ENCODE results near the gene MCF2. TPM values are rescaled to one million over a fixed set of nuclear protein-coding genes. Genes with fewer than 3 reads are reported as not detected.

MCF2 gene
- total RNA-seq, 1 experiment from 2014 or later = 1.0 TPM

DNA sequence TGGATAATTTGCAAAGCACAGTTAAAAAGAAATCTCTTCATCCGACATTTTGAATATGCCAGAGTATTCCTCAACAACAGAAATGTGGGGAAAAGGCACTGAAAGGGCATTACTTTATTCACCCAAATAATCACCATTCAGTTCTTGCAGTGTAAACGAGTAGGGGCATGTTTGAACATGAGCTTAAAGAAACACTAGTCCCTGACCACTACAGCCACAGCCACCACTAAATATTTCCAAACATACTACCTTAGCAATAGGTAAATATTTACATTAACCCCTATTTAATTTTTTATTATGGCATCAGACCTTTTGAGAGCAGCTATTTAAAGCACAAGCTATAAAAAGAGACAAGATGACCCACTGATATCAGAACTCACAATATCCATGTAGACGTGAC is 27.6 kb downstream of the MCF2 start:
- no peaks in the 10 kb centered on the region for H3K27me3 Mint-ChIP-seq (ENCODE audit: low read depth)
- no peak for TF ChIP-seq NFE2L1 (CRISPR knock-in tag; IDR thresholded peaks at IDR 0.05)
- TF ChIP-seq FOXK1 (CRISPR knock-in tag; IDR thresholded peaks at IDR 0.05) = no peak
- TF ChIP-seq USF2 (CRISPR knock-in tag; IDR thresholded peaks at IDR 0.05) = no peak
- TF ChIP-seq ELF4 (CRISPR knock-in tag; IDR thresholded peaks at IDR 0.05; ENCODE audit: low read depth) = no peak
- TF ChIP-seq SP1 (CRISPR knock-in tag; conservative IDR thresholded peaks at IDR 0.05) = no peak
- TF ChIP-seq, protein P1, sequence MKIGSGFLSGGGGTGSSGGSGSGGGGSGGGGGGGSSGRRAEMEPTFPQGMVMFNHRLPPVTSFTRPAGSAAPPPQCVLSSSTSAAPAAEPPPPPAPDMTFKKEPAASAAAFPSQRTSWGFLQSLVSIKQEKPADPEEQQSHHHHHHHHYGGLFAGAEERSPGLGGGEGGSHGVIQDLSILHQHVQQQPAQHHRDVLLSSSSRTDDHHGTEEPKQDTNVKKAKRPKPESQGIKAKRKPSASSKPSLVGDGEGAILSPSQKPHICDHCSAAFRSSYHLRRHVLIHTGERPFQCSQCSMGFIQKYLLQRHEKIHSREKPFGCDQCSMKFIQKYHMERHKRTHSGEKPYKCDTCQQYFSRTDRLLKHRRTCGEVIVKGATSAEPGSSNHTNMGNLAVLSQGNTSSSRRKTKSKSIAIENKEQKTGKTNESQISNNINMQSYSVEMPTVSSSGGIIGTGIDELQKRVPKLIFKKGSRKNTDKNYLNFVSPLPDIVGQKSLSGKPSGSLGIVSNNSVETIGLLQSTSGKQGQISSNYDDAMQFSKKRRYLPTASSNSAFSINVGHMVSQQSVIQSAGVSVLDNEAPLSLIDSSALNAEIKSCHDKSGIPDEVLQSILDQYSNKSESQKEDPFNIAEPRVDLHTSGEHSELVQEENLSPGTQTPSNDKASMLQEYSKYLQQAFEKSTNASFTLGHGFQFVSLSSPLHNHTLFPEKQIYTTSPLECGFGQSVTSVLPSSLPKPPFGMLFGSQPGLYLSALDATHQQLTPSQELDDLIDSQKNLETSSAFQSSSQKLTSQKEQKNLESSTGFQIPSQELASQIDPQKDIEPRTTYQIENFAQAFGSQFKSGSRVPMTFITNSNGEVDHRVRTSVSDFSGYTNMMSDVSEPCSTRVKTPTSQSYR (CRISPR knock-in tag; IDR thresholded peaks at IDR 0.05) = no peak
- TF ChIP-seq, protein P2, sequence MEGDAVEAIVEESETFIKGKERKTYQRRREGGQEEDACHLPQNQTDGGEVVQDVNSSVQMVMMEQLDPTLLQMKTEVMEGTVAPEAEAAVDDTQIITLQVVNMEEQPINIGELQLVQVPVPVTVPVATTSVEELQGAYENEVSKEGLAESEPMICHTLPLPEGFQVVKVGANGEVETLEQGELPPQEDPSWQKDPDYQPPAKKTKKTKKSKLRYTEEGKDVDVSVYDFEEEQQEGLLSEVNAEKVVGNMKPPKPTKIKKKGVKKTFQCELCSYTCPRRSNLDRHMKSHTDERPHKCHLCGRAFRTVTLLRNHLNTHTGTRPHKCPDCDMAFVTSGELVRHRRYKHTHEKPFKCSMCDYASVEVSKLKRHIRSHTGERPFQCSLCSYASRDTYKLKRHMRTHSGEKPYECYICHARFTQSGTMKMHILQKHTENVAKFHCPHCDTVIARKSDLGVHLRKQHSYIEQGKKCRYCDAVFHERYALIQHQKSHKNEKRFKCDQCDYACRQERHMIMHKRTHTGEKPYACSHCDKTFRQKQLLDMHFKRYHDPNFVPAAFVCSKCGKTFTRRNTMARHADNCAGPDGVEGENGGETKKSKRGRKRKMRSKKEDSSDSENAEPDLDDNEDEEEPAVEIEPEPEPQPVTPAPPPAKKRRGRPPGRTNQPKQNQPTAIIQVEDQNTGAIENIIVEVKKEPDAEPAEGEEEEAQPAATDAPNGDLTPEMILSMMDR (IDR thresholded peaks at IDR 0.05) = no peak
- TF ChIP-seq ZSCAN18 (CRISPR knock-in tag; IDR thresholded peaks at IDR 0.05) = no peak
- no peak for TF ChIP-seq ARID4B (CRISPR knock-in tag; IDR thresholded peaks at IDR 0.05; ENCODE audit: borderline replicate concordance)
- TF ChIP-seq, protein P3, sequence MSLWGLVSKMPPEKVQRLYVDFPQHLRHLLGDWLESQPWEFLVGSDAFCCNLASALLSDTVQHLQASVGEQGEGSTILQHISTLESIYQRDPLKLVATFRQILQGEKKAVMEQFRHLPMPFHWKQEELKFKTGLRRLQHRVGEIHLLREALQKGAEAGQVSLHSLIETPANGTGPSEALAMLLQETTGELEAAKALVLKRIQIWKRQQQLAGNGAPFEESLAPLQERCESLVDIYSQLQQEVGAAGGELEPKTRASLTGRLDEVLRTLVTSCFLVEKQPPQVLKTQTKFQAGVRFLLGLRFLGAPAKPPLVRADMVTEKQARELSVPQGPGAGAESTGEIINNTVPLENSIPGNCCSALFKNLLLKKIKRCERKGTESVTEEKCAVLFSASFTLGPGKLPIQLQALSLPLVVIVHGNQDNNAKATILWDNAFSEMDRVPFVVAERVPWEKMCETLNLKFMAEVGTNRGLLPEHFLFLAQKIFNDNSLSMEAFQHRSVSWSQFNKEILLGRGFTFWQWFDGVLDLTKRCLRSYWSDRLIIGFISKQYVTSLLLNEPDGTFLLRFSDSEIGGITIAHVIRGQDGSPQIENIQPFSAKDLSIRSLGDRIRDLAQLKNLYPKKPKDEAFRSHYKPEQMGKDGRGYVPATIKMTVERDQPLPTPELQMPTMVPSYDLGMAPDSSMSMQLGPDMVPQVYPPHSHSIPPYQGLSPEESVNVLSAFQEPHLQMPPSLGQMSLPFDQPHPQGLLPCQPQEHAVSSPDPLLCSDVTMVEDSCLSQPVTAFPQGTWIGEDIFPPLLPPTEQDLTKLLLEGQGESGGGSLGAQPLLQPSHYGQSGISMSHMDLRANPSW (CRISPR knock-in tag; conservative IDR thresholded peaks at IDR 0.05; ENCODE audit: low read depth) = no peak
- DNase-seq (ENCODE audit: low spot score) = no peak
- H3K4me1 Mint-ChIP-seq = peaks cover 4% of the 10 kb centered on the region; the same call in 1 of the 2 replicates
- ATAC-seq = no peak
- no peak overlapping the region for H3K27ac Mint-ChIP-seq
- H3K9me3 Mint-ChIP-seq = peaks cover 19% of the 10 kb centered on the region
- POLR2A ChIA-PET = no interaction called here
- peaks cover 6% of the 10 kb centered on the region for H3K36me3 Mint-ChIP-seq
- H3K4me3 Mint-ChIP-seq = no peak overlapping the region
- CTCF ChIA-PET = no interaction called here

- CTCF ChIA-PET = no interaction called here
These were observed 60.4 kb downstream of the MCF2 start for GRCh38 chrX:139647597-139647996.

More at GRCh38 chrX:139647597-139647996, 60.4 kb downstream of the MCF2 start:
- no peak for ATAC-seq
- Mint-ChIP-seq H3K4me1 (peaks cover 7% of the 10 kb centered on the region), H3K27ac (no peak overlapping the region), H3K9me3 (no peaks in the 10 kb centered on the region; the same call in 1 of the 2 replicates), H3K27me3 (ENCODE audit: low read depth) (no peaks in the 10 kb centered on the region; the same call in 1 of the 2 replicates), H3K36me3 (no peaks in the 10 kb centered on the region), H3K4me3 (no peak overlapping the region)
- POLR2A ChIA-PET = no interaction called here
- TF ChIP-seq CBFB (CRISPR knock-in tag; IDR thresholded peaks at IDR 0.05; ENCODE audit: low read depth) (no peak), ZNF423 (CRISPR knock-in tag; IDR thresholded peaks at IDR 0.05) (no peak), GABPB1 (CRISPR knock-in tag; IDR thresholded peaks at IDR 0.05) (no peak), KAT7 (CRISPR knock-in tag; IDR thresholded peaks at IDR 0.05; ENCODE audit: borderline replicate concordance) (no peak)
- no peak for DNase-seq (ENCODE audit: low spot score)
